ENCODE measurements around the gene TMEM181.
"Not testable (repeated sequence)": the region's sequence is repeated elsewhere in the genome, so short reads cannot be mapped to it uniquely, and the experiment has no call there.

TMEM181 gene

GRCh38 chr6:158643836-158644230 lies 83.9 kb downstream of the TMEM181 start:
- no peak for DNase-seq (ENCODE audit: low spot score)

- DNase-seq (ENCODE audit: low spot score): peak; percentile 97
Measured at GRCh38 chr6:158644231-158645063, 84.6 kb downstream of the TMEM181 start, which contains the start of gene DYNLT1. DYNLT1 (minus strand) TSS chr6:158644743; CDS start chr6:158644708, 35 bp downstream.

GRCh38 chr6:158645064-158646022 lies 85.5 kb downstream of the TMEM181 start:
- DNase-seq (ENCODE audit: low spot score): no peak

- no peak for DNase-seq (ENCODE audit: low spot score)
Measured at GRCh38 chr6:158646023-158646910, 86.4 kb downstream of the TMEM181 start.

- no peak for DNase-seq (ENCODE audit: low spot score)
Measured at GRCh38 chr6:158647501-158647900, 87.6 kb downstream of the TMEM181 start.

- DNase-seq (ENCODE audit: low spot score): peak; percentile 74
Measured at GRCh38 chr6:158648682-158649131, 88.8 kb downstream of the TMEM181 start.

- DNase-seq (ENCODE audit: low spot score): peak; percentile 63
Measured at GRCh38 chr6:158649289-158650143, 89.6 kb downstream of the TMEM181 start, which contains the start of gene SYTL3. SYTL3 (plus strand) TSS chr6:158650054; CDS start chr6:158663269, 13,215 bp downstream.

- not testable (repeated sequence) for DNase-seq (ENCODE audit: low spot score)
Measured at GRCh38 chr6:158651981-158652737, 92.3 kb downstream of the TMEM181 start.

- no peak for DNase-seq (ENCODE audit: low spot score)
Measured at GRCh38 chr6:158653577-158654354, 93.9 kb downstream of the TMEM181 start.

GRCh38 chr6:158654498-158654897 lies 94.6 kb downstream of the TMEM181 start:
- DNase-seq (ENCODE audit: low spot score): peak; percentile 88

- peak; percentile 67 for DNase-seq (ENCODE audit: low spot score)
Measured at GRCh38 chr6:158654960-158655489, 95.1 kb downstream of the TMEM181 start.

- no peak for DNase-seq (ENCODE audit: low spot score)
Measured at GRCh38 chr6:158655569-158656450, 95.9 kb downstream of the TMEM181 start.

GRCh38 chr6:158656986-158657385 lies 97.1 kb downstream of the TMEM181 start:
- DNase-seq (ENCODE audit: low spot score): not testable (repeated sequence)

GRCh38 chr6:158660333-158660754 lies 100.5 kb downstream of the TMEM181 start:
- no peak for DNase-seq (ENCODE audit: low spot score)

GRCh38 chr6:158661156-158661685 lies 101.3 kb downstream of the TMEM181 start:
- no peak for DNase-seq (ENCODE audit: low spot score)

- DNase-seq (ENCODE audit: low spot score): no peak
Measured at GRCh38 chr6:158662607-158662953, 102.7 kb downstream of the TMEM181 start.

GRCh38 chr6:158662954-158663624 lies 103.2 kb downstream of the TMEM181 start:
- peak; percentile 25 for DNase-seq (ENCODE audit: low spot score)
